Cerebellar cortex (tissue), 1 donor: Measurements from ENCODE around the gene CCDC69.
"Not testable (repeated sequence)": the region's sequence is repeated elsewhere in the genome, so short reads cannot be mapped to it uniquely, and the experiment has no call there.

Experiments
- DNase-seq: peaks from one replicate; pipeline ENCODE4 v3.0.0-alpha.2; 2015; ENCODE audit warnings: low spot score

The CCDC69 gene

GRCh38 chr5:151192626-151193025, 31.3 kb downstream of the CCDC69 start:
- DNase-seq, result no peak

GRCh38 chr5:151191661-151192060, 32.2 kb downstream of the CCDC69 start:
- no peak for DNase-seq

GRCh38 chr5:151189151-151189550, 34.7 kb downstream of the CCDC69 start:
- no peak for DNase-seq

- no peak for DNase-seq
Observed at GRCh38 chr5:151186538-151186937, 37.4 kb downstream of the CCDC69 start.

GRCh38 chr5:151186052-151186451, 37.8 kb downstream of the CCDC69 start:
- no peak for DNase-seq

GRCh38 chr5:151184316-151185042, 39.4 kb downstream of the CCDC69 start:
- DNase-seq, result no peak

GRCh38 chr5:151183456-151184245, 40.2 kb downstream of the CCDC69 start:
- DNase-seq, result no peak

- DNase-seq, result no peak
Observed at GRCh38 chr5:151182976-151183375, 40.9 kb downstream of the CCDC69 start.

- DNase-seq, result no peak
Observed at GRCh38 chr5:151182524-151182900, 41.4 kb downstream of the CCDC69 start.

GRCh38 chr5:151181818-151182523, 41.9 kb downstream of the CCDC69 start:
- no peak for DNase-seq

GRCh38 chr5:151180291-151180690, 43.6 kb downstream of the CCDC69 start:
- no peak for DNase-seq

GRCh38 chr5:151179489-151179840, 44.4 kb downstream of the CCDC69 start:
- no peak for DNase-seq

- DNase-seq, result no peak
Observed at GRCh38 chr5:151178777-151179488, 45.0 kb downstream of the CCDC69 start.

- no peak for DNase-seq
Observed at GRCh38 chr5:151178372-151178771, 45.5 kb downstream of the CCDC69 start.

GRCh38 chr5:151176268-151176667, 47.6 kb downstream of the CCDC69 start:
- DNase-seq, result not testable (repeated sequence)

- DNase-seq, result no peak
Observed at GRCh38 chr5:151174612-151175101, 49.2 kb downstream of the CCDC69 start.

GRCh38 chr5:151173711-151174611, 49.9 kb downstream of the CCDC69 start:
- no peak for DNase-seq

- DNase-seq, result no peak
Observed at GRCh38 chr5:151171529-151171928, 52.4 kb downstream of the CCDC69 start.

GRCh38 chr5:151168602-151169344, 55.1 kb downstream of the CCDC69 start:
- DNase-seq, result no peak

- no peak for DNase-seq
Observed at GRCh38 chr5:151167022-151167421, 56.9 kb downstream of the CCDC69 start.
